ENCODE measurements around the gene CKMT2.

- no peak for TF ChIP-seq CTCF (IDR thresholded peaks at IDR 0.05)
- TF ChIP-seq POLR2A (IDR thresholded peaks at IDR 0.05), result no peak
Measured at GRCh38 chr5:81254886-81255559, 21.9 kb downstream of the CKMT2 start.
